Esophagus (tissue), 2 donors: ENCODE measurements around the gene INS. TPM values are rescaled to one million over a fixed set of nuclear protein-coding genes. Genes with fewer than 3 reads are reported as not detected.
"Not testable (repeated sequence)": the region's sequence is repeated elsewhere in the genome, so short reads cannot be mapped to it uniquely, and the experiment has no call there.

Source experiments
- H3K27ac ChIP-seq, 2 donors: one replicate each; pipeline ENCODE4 v1.5.1; 2013; ENCODE audit warnings: low read depth in 2 of 2, mild to moderate bottlenecking in 2 of 2, inconsistent platforms in 1 of 2, low read length in 1 of 2, moderate library complexity in 1 of 2
- H3K27me3 ChIP-seq, 2 donors: one replicate each; pipeline ENCODE4 v1.6.1; 2013; ENCODE audit warnings: low read length in 2 of 2, control low read depth in 1 of 2, mild to moderate bottlenecking in 1 of 2; ENCODE audit not compliant: insufficient read depth in 2 of 2, control insufficient read depth in 1 of 2
- H3K36me3 ChIP-seq, 2 donors: one replicate each; pipeline ENCODE4 v1.6.1; 2013; ENCODE audit warnings: low read length in 1 of 2; ENCODE audit not compliant: control insufficient read depth in 2 of 2, insufficient read depth in 2 of 2
- H3K4me1 ChIP-seq, 2 donors: one replicate each; pipeline ENCODE4 v1.6.1; 2013; ENCODE audit warnings: low read length in 1 of 2; ENCODE audit not compliant: control insufficient read depth in 2 of 2, insufficient read depth in 2 of 2
- H3K4me3 ChIP-seq, 2 donors: one replicate each; pipeline ENCODE4 v1.5.1; 2013; ENCODE audit warnings: low read length in 2 of 2, mild to moderate bottlenecking in 2 of 2, low read depth in 1 of 2, moderate library complexity in 1 of 2
- H3K9me3 ChIP-seq, 2 donors: one replicate each; pipeline ENCODE4 v1.6.1; 2013; ENCODE audit warnings: mild to moderate bottlenecking in 2 of 2, low read depth in 1 of 2, low read length in 1 of 2, moderate library complexity in 1 of 2; ENCODE audit not compliant: control insufficient read depth in 2 of 2, insufficient read depth in 1 of 2
- WGBS, 2 donors: extraction: QIAGEN DNeasy Blood & Tissue Kit; methylation state at CpG; one replicate each; pipeline ENCODE4 v1.1.7; 2013; 5-methylcytosine and 5-hydroxymethylcytosine counted together
- polyA plus RNA-seq, 2 donors: library from polyadenylated mRNA; stranded (reverse); fragments of 200-250 nt; gene quantifications; one replicate each; pipeline ENCODE4 v1.2.3, GENCODE V29; 2013
- donor health status: healthy with polysubstance abuse.
- donor health status: Bipolar disorder and iron deficiency.

The INS gene
- polyA plus RNA-seq, 2 donors: 1.4 to 3.3 TPM

DNA sequence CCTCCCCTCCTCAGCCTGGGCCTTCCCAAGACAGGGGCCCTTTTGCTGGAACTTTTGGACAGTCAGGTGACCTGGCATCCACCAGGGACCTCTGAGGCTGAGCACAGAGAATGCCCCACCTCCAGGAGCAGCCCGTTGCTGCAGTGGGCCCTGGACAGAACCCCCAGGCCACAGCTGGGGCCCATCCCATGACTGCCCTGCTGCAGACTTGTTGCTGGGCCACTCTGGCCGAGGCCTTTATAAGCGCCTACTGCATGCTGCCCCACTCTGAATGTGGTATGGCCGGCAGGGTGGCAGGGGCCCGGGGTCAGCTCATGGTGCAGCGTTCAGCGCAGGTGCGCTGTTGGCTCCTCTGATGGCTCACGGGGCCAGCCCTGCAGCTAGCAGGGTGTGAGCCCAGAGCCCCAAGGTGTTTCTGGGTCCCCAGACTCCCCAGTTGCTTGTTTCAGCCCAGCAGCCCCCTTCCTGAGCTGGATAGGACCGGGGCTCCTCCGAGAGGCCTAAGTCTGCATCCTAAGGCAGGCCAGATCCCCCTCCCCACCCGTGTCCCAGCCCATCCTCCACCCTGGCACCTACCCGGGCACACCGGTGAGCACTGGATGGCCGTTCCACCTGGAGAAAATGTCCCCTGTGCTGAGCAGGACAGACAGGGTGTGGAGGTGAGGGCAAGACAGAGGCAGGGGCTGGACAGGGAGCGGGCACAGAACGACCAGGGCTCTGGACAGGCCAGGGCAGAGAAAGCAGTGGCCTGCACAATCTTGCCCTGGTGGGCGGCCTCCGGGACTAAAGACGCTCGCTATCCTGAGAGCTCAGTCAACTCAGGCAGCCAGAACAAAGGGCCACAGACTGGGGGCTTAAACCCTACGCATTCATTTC, 38.7 kb upstream of the INS start:
- Histone ChIP-seq H3K4me3 (no peak overlapping the region), H3K27ac (no peak overlapping the region), H3K36me3 (no peaks in the 10 kb centered on the region), H3K27me3 (no peaks in the 10 kb centered on the region), H3K9me3 (no peaks in the 10 kb centered on the region), H3K4me1 (peaks cover 0 to 16% of the 10 kb centered on the region in 2 donors)
- WGBS, 2 donors: 87% methylated on average over 22 of the region's 22 CpGs

DNA sequence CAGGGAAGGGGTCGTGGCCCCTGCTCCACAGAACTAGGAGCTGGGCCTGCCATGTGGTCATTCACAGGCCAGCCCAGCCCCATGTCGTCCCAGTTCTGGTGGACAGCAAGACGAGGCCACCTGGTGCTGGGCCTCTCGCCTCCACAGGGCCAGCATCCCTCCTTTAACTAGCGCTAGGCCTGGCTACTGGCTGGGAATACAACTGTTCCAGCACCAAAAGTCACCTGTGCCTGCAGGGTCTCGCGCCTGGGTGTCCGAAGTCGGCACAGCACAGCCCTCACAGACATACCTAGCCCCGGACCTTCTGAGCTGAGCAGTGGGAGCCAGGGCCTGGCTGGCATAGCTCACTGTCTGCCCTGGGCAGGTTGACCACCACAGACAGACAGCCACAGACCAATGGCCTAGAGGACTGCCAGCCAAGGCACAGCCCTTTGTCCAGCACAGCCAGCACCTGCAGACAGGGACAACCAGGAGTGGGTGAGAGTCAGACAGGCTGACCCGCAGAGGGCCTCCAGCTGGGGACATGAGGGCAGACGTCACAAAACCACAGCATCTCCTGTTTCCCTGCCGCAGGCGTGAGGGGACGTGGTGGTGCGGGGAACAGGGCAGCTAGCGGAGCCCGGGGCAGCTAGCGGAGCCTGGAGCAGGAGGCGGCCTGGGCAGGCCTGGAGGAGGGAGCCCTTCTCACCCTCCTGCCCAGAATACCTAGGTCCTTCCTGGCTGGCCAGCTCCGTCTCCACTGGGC, 37.8 kb upstream of the INS start:
- H3K27me3 ChIP-seq: no peaks in the 10 kb centered on the region
- peaks cover 0 to 15% of the 10 kb centered on the region in 2 donors for H3K4me1 ChIP-seq
- H3K4me3 ChIP-seq: no peak overlapping the region
- WGBS, 2 donors: 86 to 88% methylated on average over 20 to 21 of the region's 21 CpGs
- H3K27ac ChIP-seq: no peak overlapping the region
- H3K9me3 ChIP-seq: no peaks in the 10 kb centered on the region
- H3K36me3 ChIP-seq: no peaks in the 10 kb centered on the region

- WGBS, 2 donors: 81 to 84% methylated on average over 28 of the region's 28 CpGs
- Histone ChIP-seq H3K4me1 (peaks cover 0 to 16% of the 10 kb centered on the region in 2 donors), H3K27ac (no peak overlapping the region), H3K4me3 (no peak overlapping the region), H3K36me3 (no peaks in the 10 kb centered on the region), H3K27me3 (no peaks in the 10 kb centered on the region), H3K9me3 (no peaks in the 10 kb centered on the region)
Measured at GRCh38 chr11:2197771-2198520, 36.9 kb upstream of the INS start.

- no peaks in the 10 kb centered on the region for H3K36me3 ChIP-seq
- H3K9me3 ChIP-seq: no peaks in the 10 kb centered on the region
- 30 to 31% methylated on average over 23 of the region's 23 CpGs for WGBS, 2 donors
- no peaks in the 10 kb centered on the region for H3K27me3 ChIP-seq
- H3K4me3 ChIP-seq: no peak overlapping the region
- H3K27ac ChIP-seq: no peak overlapping the region
- peaks cover 0 to 11% of the 10 kb centered on the region in 2 donors for H3K4me1 ChIP-seq
Measured at GRCh38 chr11:2196970-2197770, 36.2 kb upstream of the INS start.

DNA sequence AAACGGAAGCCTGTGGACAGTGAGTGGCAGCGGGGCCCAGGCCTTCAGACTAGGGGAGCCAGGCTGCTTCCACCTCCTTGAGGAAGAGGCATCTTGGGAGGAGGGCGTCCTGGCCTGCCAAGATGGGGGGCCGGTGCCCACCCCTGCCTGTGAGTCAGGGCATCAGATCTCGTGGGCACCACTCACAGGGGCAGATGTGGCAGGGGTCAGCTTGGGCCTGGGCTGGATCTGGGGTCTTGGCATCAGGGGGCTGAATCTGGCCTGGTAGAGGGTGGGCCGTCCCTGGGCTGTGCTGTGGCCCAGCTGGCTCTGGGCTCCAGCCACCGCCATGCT, 34.7 kb upstream of the INS start:
- Histone ChIP-seq H3K4me1 (peaks cover 0 to 9% of the 10 kb centered on the region in 2 donors), H3K27me3 (peaks cover 0 to under 1% of the 10 kb centered on the region in 2 donors), H3K9me3 (no peaks in the 10 kb centered on the region), H3K4me3 (no peak overlapping the region), H3K36me3 (no peaks in the 10 kb centered on the region), H3K27ac (no peak overlapping the region)
- WGBS, 2 donors: 81 to 90% methylated on average over 7 of the region's 7 CpGs

DNA sequence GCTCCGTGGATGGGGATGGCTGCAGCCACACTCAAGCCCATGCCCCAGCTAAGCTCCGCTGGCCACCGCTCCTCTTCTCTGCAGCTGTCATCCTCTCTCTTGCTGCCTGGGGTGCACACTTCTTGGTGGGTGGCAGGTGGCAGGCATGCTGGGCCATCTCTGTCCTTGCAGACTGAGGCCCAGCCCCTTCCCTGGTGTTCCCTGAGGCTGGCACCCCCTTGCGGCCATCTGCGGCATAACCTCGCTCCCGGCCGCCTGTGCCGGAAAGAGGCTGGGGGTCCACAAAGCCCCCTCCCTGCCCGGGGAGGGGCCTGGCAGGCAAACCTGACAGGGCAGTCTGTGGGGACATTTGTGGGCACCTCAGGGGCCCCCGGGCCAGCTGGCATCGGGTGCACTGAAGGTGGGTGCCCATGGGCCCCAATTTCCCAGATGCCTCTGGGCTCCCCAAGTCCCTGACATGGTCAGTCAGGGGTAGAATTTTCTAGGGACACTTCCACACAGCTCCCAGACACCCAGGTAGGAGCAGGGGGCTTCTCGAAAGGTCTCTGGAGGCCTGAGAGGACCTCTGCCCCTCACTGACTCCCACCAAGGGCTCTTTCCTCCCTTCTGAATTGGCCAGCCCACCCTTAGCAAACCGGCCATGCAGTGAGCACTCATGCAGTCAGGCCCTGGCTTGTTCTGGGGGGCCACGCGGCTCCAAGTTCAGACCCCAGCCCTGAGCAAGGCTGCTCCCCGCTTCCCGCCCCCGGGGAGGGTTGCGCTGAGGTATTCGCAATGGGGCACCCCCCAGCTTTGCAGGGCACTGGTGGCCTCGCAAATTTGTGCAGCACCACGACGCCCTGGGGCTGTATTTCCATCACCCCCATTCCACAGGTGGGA, 34.1 kb upstream of the INS start:
- WGBS, 2 donors: 47 to 50% methylated on average over 23 to 24 of the region's 24 CpGs
- no peaks in the 10 kb centered on the region for H3K9me3 ChIP-seq
- H3K27me3 ChIP-seq: peaks cover 0 to 3% of the 10 kb centered on the region in 2 donors

GRCh38 chr11:2193888-2194595, 33.0 kb upstream of the INS start:
- not testable (repeated sequence) for H3K36me3 ChIP-seq, H3K4me3 ChIP-seq, H3K4me1 ChIP-seq, H3K27me3 ChIP-seq, H3K27ac ChIP-seq, H3K9me3 ChIP-seq
- 66 to 73% methylated on average over 16 to 17 of the region's 20 CpGs for WGBS, 2 donors

More for the DNA sequence above, 34.1 kb upstream of the INS start:
- Histone ChIP-seq H3K27ac (no peak overlapping the region), H3K36me3 (no peaks in the 10 kb centered on the region), H3K4me1 (peaks cover 0 to 9% of the 10 kb centered on the region in 2 donors), H3K4me3 (no peak overlapping the region)
